IMR-90 (cell line): ENCODE measurements around the gene PILRA. TPM values are rescaled to one million over a fixed set of nuclear protein-coding genes. Genes with fewer than 3 reads are reported as not detected.

ENCODE experiments used
- ATAC-seq: fragments of 200-7000 bp; cut with Tn5 transposase; 2 replicates; pipeline ENCODE4 v1.9.1; 2020; ENCODE audit warnings: low read depth, mild to moderate bottlenecking, moderate library complexity
- BruUV-seq: library from RNA; stranded (reverse); fragments of 400-500 nt; replicated peaks from 2 replicates; lab custom pipeline; 2021; lab: Mats Ljungman, UMichigan
- CTCF ChIA-PET: fragments of 300-600 bp; formaldehyde crosslinking; extraction: SDS; loops from one replicate; lab custom pipeline; 2021; ENCODE audit warnings: antibody characterized with exemption; lab: Yijun Ruan, JAX
- POLR2A ChIA-PET: fragments of 300-600 bp; sonication (Branson Sonifier 250); formaldehyde crosslinking; loops from one replicate; lab custom pipeline; 2022; ENCODE audit warnings: antibody characterized with exemption; ENCODE audit not compliant: unreplicated experiment; lab: Charles Lee
- DNase-seq: peaks from one replicate; pipeline ENCODE4 v3.0.0; 2013
- H2AFZ ChIP-seq: replicated peaks from 2 replicates; pipeline ENCODE3; 2013; ENCODE audit warnings: low read length, mild to moderate bottlenecking; ENCODE audit not compliant: poor library complexity
- H2AK5ac ChIP-seq: 2 replicates; pipeline ENCODE4 v1.6.1; 2013; ENCODE audit warnings: low read depth, low read length, inconsistent platforms
- H2AK9ac ChIP-seq: replicated peaks from 2 replicates; pipeline ENCODE3; 2013; ENCODE audit warnings: mild to moderate bottlenecking, low read depth, low read length, moderate library complexity; ENCODE audit not compliant: poor library complexity
- H2BK120ac ChIP-seq: 2 replicates; pipeline ENCODE4 v1.6.1; 2013; ENCODE audit warnings: low read depth, low read length, inconsistent platforms
- H2BK15ac ChIP-seq: 3 replicates; pipeline ENCODE4 v1.6.1; 2013; ENCODE audit warnings: low read depth, low read length, inconsistent platforms
- H2BK20ac ChIP-seq: 2 replicates; pipeline ENCODE4 v1.6.1; 2013; ENCODE audit warnings: low read depth, mild to moderate bottlenecking, inconsistent platforms, low read length, moderate library complexity
- H2BK5ac ChIP-seq: 2 replicates; pipeline ENCODE4 v1.6.1; 2013; ENCODE audit warnings: mild to moderate bottlenecking, low read depth, low read length, inconsistent platforms; ENCODE audit not compliant: poor library complexity, severe bottlenecking
- H3K14ac ChIP-seq: replicated peaks from 2 replicates; pipeline ENCODE4 v1.6.1; 2013; ENCODE audit warnings: low read depth, low read length, inconsistent platforms
- H3K18ac ChIP-seq: 2 replicates; pipeline ENCODE4 v1.6.1; 2013; ENCODE audit warnings: low read depth, low read length, control low read depth
- H3K23ac ChIP-seq: 2 replicates; pipeline ENCODE4 v1.6.1; 2013; ENCODE audit warnings: low read depth, low read length, inconsistent platforms
- H3K27ac ChIP-seq: 2 replicates; pipeline ENCODE4 v1.5.1; 2013; ENCODE audit warnings: mild to moderate bottlenecking, control low read depth, low read length; ENCODE audit not compliant: insufficient read depth
- H3K27me3 ChIP-seq: 2 replicates; pipeline ENCODE4 v1.6.1; 2013; ENCODE audit warnings: low read length; ENCODE audit not compliant: control insufficient read depth, insufficient read depth
- H3K36me3 ChIP-seq: 2 replicates; pipeline ENCODE4 v1.6.1; 2013; ENCODE audit warnings: low read length, mixed read lengths; ENCODE audit not compliant: control insufficient read depth, insufficient read depth
- H3K4ac ChIP-seq: 2 replicates; pipeline ENCODE4 v1.6.1; 2013; ENCODE audit warnings: low read depth, low read length, inconsistent platforms
- H3K4me1 ChIP-seq: 2 replicates; pipeline ENCODE4 v1.6.1; 2013; ENCODE audit warnings: low read length, mixed read lengths; ENCODE audit not compliant: control insufficient read depth, insufficient read depth
- H3K4me2 ChIP-seq: 2 replicates; pipeline ENCODE4 v1.6.1; 2013; ENCODE audit warnings: low read depth, mild to moderate bottlenecking, control low read depth, low read length, moderate library complexity
- H3K4me3 ChIP-seq: 2 replicates; pipeline ENCODE4 v1.5.1; 2013; ENCODE audit warnings: low read depth, mild to moderate bottlenecking, control low read depth, low read length, moderate library complexity; ENCODE audit not compliant: insufficient read depth
- H3K56ac ChIP-seq: 2 replicates; pipeline ENCODE4 v1.6.1; 2013; ENCODE audit warnings: low read length, inconsistent platforms; ENCODE audit not compliant: insufficient read depth; ENCODE audit errors: extremely low read depth
- H3K79me1 ChIP-seq, 2 experiments: 2 replicates each; pipeline ENCODE4 v1.6.1; 2013; ENCODE audit warnings: low read length in 2 of 2, inconsistent platforms in 1 of 2, low read depth in 1 of 2
- H3K9ac ChIP-seq: 2 replicates; pipeline ENCODE4 v1.6.1; 2013; ENCODE audit warnings: low read depth, low read length, control low read depth
- H3K9me1 ChIP-seq: 2 replicates; pipeline ENCODE4 v1.6.1; 2013; ENCODE audit warnings: low read length, inconsistent platforms; ENCODE audit not compliant: insufficient read depth
- H3K9me3 ChIP-seq: 2 replicates; pipeline ENCODE4 v1.6.1; 2013; ENCODE audit warnings: low read length; ENCODE audit not compliant: control insufficient read depth, insufficient read depth
- H4K20me1 ChIP-seq: 2 replicates; pipeline ENCODE4 v1.6.1; 2013; ENCODE audit warnings: low read length, inconsistent platforms; ENCODE audit not compliant: insufficient read depth
- H4K5ac ChIP-seq: 2 replicates; pipeline ENCODE4 v1.6.1; 2013; ENCODE audit warnings: mild to moderate bottlenecking, low read depth, low read length, control low read depth
- H4K8ac ChIP-seq, 2 experiments: 2 replicates each; pipeline ENCODE4 v1.6.1; 2013; ENCODE audit warnings: low read depth in 2 of 2, low read length in 2 of 2, control low read depth in 1 of 2, inconsistent platforms in 1 of 2
- H4K91ac ChIP-seq: 2 replicates; pipeline ENCODE4 v1.6.1; 2013; ENCODE audit warnings: low read depth, low read length, inconsistent platforms; ENCODE audit not compliant: insufficient read depth
- BHLHE40 ChIP-seq: fragments of 150-350 bp; IDR thresholded peaks from 2 replicates; pipeline ENCODE4 v1.6.1; 2016; ENCODE audit warnings: mild to moderate bottlenecking, low read depth, low read length
- CEBPB ChIP-seq: IDR thresholded peaks from 2 replicates; pipeline ENCODE4 v1.6.1; 2012; ENCODE audit warnings: low read depth, low read length, improper control_type of control experiment
- CHD1 ChIP-seq: IDR thresholded peaks from 2 replicates; pipeline ENCODE4 v1.6.1; 2012; ENCODE audit warnings: low read depth, low read length, improper control_type of control experiment
- CTCF ChIP-seq: conservative IDR thresholded peaks from 2 replicates; pipeline ENCODE4 v1.5.1; 2012; ENCODE audit warnings: mild to moderate bottlenecking, low read depth, low read length, improper control_type of control experiment
- ELK1 ChIP-seq: fragments of 150-350 bp; IDR thresholded peaks from 2 replicates; pipeline ENCODE4 v1.6.1; 2016; ENCODE audit warnings: low read depth, mild to moderate bottlenecking, low read length, moderate library complexity, borderline replicate concordance
- FOS ChIP-seq: fragments of 150-350 bp; IDR thresholded peaks from 2 replicates; pipeline ENCODE4 v1.6.1; 2016; ENCODE audit warnings: low read depth, low read length
- MAFK ChIP-seq: IDR thresholded peaks from 2 replicates; pipeline ENCODE4 v1.6.1; 2012; ENCODE audit warnings: low read depth, low read length, improper control_type of control experiment
- MAZ ChIP-seq: IDR thresholded peaks from 2 replicates; pipeline ENCODE4 v1.6.1; 2012; ENCODE audit warnings: low read depth, mild to moderate bottlenecking, low read length, improper control_type of control experiment, moderate library complexity, borderline replicate concordance
- MXI1 ChIP-seq: IDR thresholded peaks from 2 replicates; pipeline ENCODE4 v1.6.1; 2012; ENCODE audit warnings: low read depth, mild to moderate bottlenecking, low read length, moderate library complexity, borderline replicate concordance
- NFE2L2 ChIP-seq: fragments of 150-350 bp; IDR thresholded peaks from 2 replicates; pipeline ENCODE4 v1.6.1; 2016; ENCODE audit warnings: low read depth, mild to moderate bottlenecking, low read length
- POLR2A ChIP-seq: IDR thresholded peaks from 2 replicates; pipeline ENCODE4 v1.6.1; 2012; ENCODE audit warnings: mild to moderate bottlenecking, low read depth, low read length
- RAD21 ChIP-seq: IDR thresholded peaks from 2 replicates; pipeline ENCODE4 v1.6.1; 2012; ENCODE audit warnings: low read length, improper control_type of control experiment
- RCOR1 ChIP-seq: IDR thresholded peaks from 2 replicates; pipeline ENCODE4 v1.6.1; 2012; ENCODE audit warnings: mild to moderate bottlenecking, low read length, improper control_type of control experiment; ENCODE audit not compliant: insufficient replicate concordance
- RFX5 ChIP-seq: IDR thresholded peaks from 2 replicates; pipeline ENCODE4 v1.8.0; 2012; ENCODE audit warnings: low read depth, mild to moderate bottlenecking, low read length, moderate library complexity
- SMC3 ChIP-seq: fragments of 150-350 bp; IDR thresholded peaks from 2 replicates; pipeline ENCODE4 v1.6.1; 2016; ENCODE audit warnings: low read depth, mild to moderate bottlenecking, antibody characterized with exemption, low read length, moderate library complexity
- USF2 ChIP-seq: fragments of 150-350 bp; IDR thresholded peaks from 2 replicates; pipeline ENCODE4 v1.6.1; 2017; ENCODE audit warnings: mild to moderate bottlenecking, antibody characterized with exemption, low read length, low read depth
- WGBS, 2 experiments: methylation state at CpG; one replicate each; pipeline versions ENCODE4 v1.1.5 to v1.1.7; 2013; ENCODE audit warnings: missing lambda C conversion rate in 2 of 2; ENCODE audit not compliant: insufficient read length in 1 of 2; ENCODE audit errors: extremely low coverage in 2 of 2; 5-methylcytosine and 5-hydroxymethylcytosine counted together
- dilution Hi-C: fragments of 300-500 bp; cut with HindIII; formaldehyde crosslinking; loops from one replicate; pipeline ENCODE4 v1.14.3; 2018; ENCODE audit warnings: low sequenced_read_pairs; ENCODE audit not compliant: unreplicated experiment
- in situ Hi-C: fragments of 300-500 bp; cut with MboI; formaldehyde crosslinking; loops from 3 replicates; pipeline ENCODE4 v1.14.3; 2019; ENCODE audit warnings: low sequenced_read_pairs, inconsistent platforms, mixed read lengths
- intact Hi-C: fragments of 100-400 bp; cut with micrococcal nuclease; formaldehyde crosslinking; loops from 2 replicates; pipeline ENCODE4 v1.10.0; 2022
- polyA plus RNA-seq, 3 experiments: library from polyadenylated mRNA; depleted of rRNA; stranded (reverse); fragments of >200 nt; gene quantifications; 2 replicates each; pipeline ENCODE4 v1.2.3, GENCODE V29; 2012; ENCODE audit warnings: low replicate concordance in 1 of 3
- total RNA-seq: library from RNA; depleted of rRNA; stranded (reverse); fragments of >200 nt; gene quantifications from 2 replicates; pipeline ENCODE4 v1.2.3, GENCODE V29; 2012

The PILRA gene
- total and polyA plus RNA-seq, 2 of the 4 experiments (the other 2 are of a cell fraction): 0.56 TPM; not detected in 1

- dilution Hi-C loops: no loop called here
- no TSS peak for BruUV-seq
These were observed 64.9 kb downstream of the PILRA start for GRCh38 chr7:100438172-100438571.

More at GRCh38 chr7:100438172-100438571, 64.9 kb downstream of the PILRA start:
- H3K4me2 ChIP-seq: no peak overlapping the region
- peaks cover 17% of the 10 kb centered on the region for H3K36me3 ChIP-seq
- no peak overlapping the region for H3K14ac ChIP-seq
- H2BK15ac ChIP-seq: 0 out of 3 replicates have a peak overlapping the region, but pooled peaks have one; percentile 52
- peak overlapping the region; percentile 38 for H2BK5ac ChIP-seq
- no peak for TF ChIP-seq NFE2L2
- TF ChIP-seq RFX5: no peak
- no peak for TF ChIP-seq POLR2A
- no peak for TF ChIP-seq CEBPB
- TF ChIP-seq MXI1: no peak
- no peak for TF ChIP-seq RAD21
- TF ChIP-seq BHLHE40: no peak
- TF ChIP-seq USF2: no peak
- no peak for TF ChIP-seq MAFK
- TF ChIP-seq CTCF: no peak
- TF ChIP-seq SMC3: no peak
- no peak for TF ChIP-seq ELK1
- TF ChIP-seq FOS: no peak
- no peak for TF ChIP-seq CHD1
- no peak for TF ChIP-seq RCOR1
- no peak for TF ChIP-seq MAZ
- no peak overlapping the region for H3K9ac ChIP-seq
- no peak overlapping the region for H3K23ac ChIP-seq
- H3K4me3 ChIP-seq: no peak overlapping the region
- no peak overlapping the region for H2AFZ ChIP-seq
- CTCF ChIA-PET: interaction anchor here (0.6 kb wide), 1 partner anchor 12 kb away, joined by 4 read pairs; no protein-coding TSS in a partner anchor
- H2AK9ac ChIP-seq: no peak overlapping the region
- no peak overlapping the region; a peak in 1 of 4 replicates for H4K8ac ChIP-seq
- no peak overlapping the region for H4K5ac ChIP-seq
- no peak for DNase-seq
- WGBS, 2 experiments: no CpG with 5 or more reads among the region's 2 CpGs
- no peak overlapping the region for H3K18ac ChIP-seq
- H3K4ac ChIP-seq: no peak overlapping the region
- H2BK20ac ChIP-seq: peak overlapping the region; percentile 34; the same call in 1 of the 2 replicates
- 0 out of 2 replicates have a peak, but pooled peaks cover 3% of the 10 kb centered on the region for H4K20me1 ChIP-seq
- no peaks in the 10 kb centered on the region for H3K27me3 ChIP-seq
- peak overlapping the region; percentile 17; the same call in 1 of the 2 replicates for H4K91ac ChIP-seq
- H3K56ac ChIP-seq: no peak overlapping the region
- H3K79me1 ChIP-seq: peaks cover 15 to 36% of the 10 kb centered on the region in 2 experiments
- no peak overlapping the region for H2AK5ac ChIP-seq
- POLR2A ChIA-PET: no interaction called here
- H2BK120ac ChIP-seq: peak overlapping the region; percentile 30; the same call in 1 of the 2 replicates
- H3K9me1 ChIP-seq: peaks cover 17% of the 10 kb centered on the region
- in situ Hi-C loops (loop anchor here (25.0 kb wide), 1 partner anchor 674 kb away; no protein-coding TSS in a partner anchor), intact Hi-C loops (no loop called here)
- peaks cover 10% of the 10 kb centered on the region for H3K4me1 ChIP-seq
- no peak overlapping the region for H3K27ac ChIP-seq
- no peak for ATAC-seq
- H3K9me3 ChIP-seq: no peaks in the 10 kb centered on the region
